HG02938 (cell line): ENCODE data around the gene OLAH.

ENCODE experiments used
- ATAC-seq: cut with Tn5 transposase; IDR thresholded peaks from one replicate; pipeline ENCODE4 v1.9.1; 2021; ENCODE audit warnings: mild to moderate bottlenecking, moderate library complexity; ENCODE audit not compliant: unreplicated experiment

Gene OLAH

GRCh38 chr10:15068802-15069201 is 25.1 kb downstream of the OLAH start:
- ATAC-seq, result no peak

GRCh38 chr10:15069230-15069629 is 25.5 kb downstream of the OLAH start:
- no peak for ATAC-seq

GRCh38 chr10:15072358-15072757 is 28.6 kb downstream of the OLAH start:
- ATAC-seq, result no peak

GRCh38 chr10:15075421-15075820 is 31.7 kb downstream of the OLAH start:
- no peak for ATAC-seq

- ATAC-seq, result no peak
These were observed 40.1 kb downstream of the OLAH start for GRCh38 chr10:15083674-15084501.

- ATAC-seq, result no peak
These were observed 40.8 kb downstream of the OLAH start for GRCh38 chr10:15084502-15084922.

- peak; percentile 96 for ATAC-seq
These were observed 44.9 kb downstream of the OLAH start, which contains the start of gene ACBD7 for GRCh38 chr10:15088428-15089261. Gene ACBD7 (minus strand): TSS chr10:15088776. CDS start chr10:15088728, 48 bp downstream.

GRCh38 chr10:15091418-15091817 is 47.7 kb downstream of the OLAH start:
- no peak for ATAC-seq

GRCh38 chr10:15092855-15093408 is 49.2 kb downstream of the OLAH start:
- no peak for ATAC-seq

GRCh38 chr10:15096661-15097010 is 52.9 kb downstream of the OLAH start:
- peak; percentile 12 for ATAC-seq

- ATAC-seq, result peak; percentile 81
These were observed 53.5 kb downstream of the OLAH start, which contains the start of gene RPP38 for GRCh38 chr10:15097011-15097812. Gene RPP38 (plus strand): TSS chr10:15097355. CDS start chr10:15103315, 5,960 bp downstream.

GRCh38 chr10:15099886-15100285 is 56.1 kb downstream of the OLAH start:
- no peak for ATAC-seq

GRCh38 chr10:15103513-15103912 is 59.8 kb downstream of the OLAH start:
- ATAC-seq, result no peak

GRCh38 chr10:15106352-15107013 is 62.7 kb downstream of the OLAH start:
- peak; percentile 84 for ATAC-seq

- ATAC-seq, result no peak
These were observed 68.9 kb downstream of the OLAH start for GRCh38 chr10:15112657-15113056.

- ATAC-seq, result no peak
These were observed 70.0 kb downstream of the OLAH start for GRCh38 chr10:15113766-15114165.

GRCh38 chr10:15116225-15116624 is 72.5 kb downstream of the OLAH start:
- ATAC-seq, result no peak

GRCh38 chr10:15118615-15119014 is 74.9 kb downstream of the OLAH start:
- ATAC-seq, result no peak

- ATAC-seq, result no peak
These were observed 76.8 kb downstream of the OLAH start for GRCh38 chr10:15120523-15120922.

- ATAC-seq, result no peak
These were observed 78.0 kb downstream of the OLAH start for GRCh38 chr10:15121707-15122106.
